ENCODE data around the gene TMBIM1.

Gene TMBIM1

DNA sequence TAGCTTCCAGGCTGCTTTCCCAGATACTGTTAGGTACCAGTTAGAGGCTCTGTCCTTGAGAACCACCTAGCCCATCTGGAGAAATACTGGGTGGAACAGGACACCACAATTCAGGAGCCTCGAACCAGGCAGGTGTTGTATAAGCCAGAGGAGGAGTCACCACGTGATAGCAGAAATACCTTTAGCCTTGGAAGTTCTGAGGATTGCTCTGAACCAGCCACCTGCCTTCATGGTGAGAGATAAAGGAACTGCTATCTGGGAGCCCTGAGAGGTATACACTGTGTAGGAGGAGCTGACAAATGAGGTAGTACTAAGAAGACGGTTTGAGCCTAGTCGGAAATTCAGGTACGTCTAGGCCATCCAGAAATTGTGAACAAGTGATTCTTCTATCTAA is 39.1 kb downstream of the TMBIM1 start:
- DNase-seq = no peak

DNA sequence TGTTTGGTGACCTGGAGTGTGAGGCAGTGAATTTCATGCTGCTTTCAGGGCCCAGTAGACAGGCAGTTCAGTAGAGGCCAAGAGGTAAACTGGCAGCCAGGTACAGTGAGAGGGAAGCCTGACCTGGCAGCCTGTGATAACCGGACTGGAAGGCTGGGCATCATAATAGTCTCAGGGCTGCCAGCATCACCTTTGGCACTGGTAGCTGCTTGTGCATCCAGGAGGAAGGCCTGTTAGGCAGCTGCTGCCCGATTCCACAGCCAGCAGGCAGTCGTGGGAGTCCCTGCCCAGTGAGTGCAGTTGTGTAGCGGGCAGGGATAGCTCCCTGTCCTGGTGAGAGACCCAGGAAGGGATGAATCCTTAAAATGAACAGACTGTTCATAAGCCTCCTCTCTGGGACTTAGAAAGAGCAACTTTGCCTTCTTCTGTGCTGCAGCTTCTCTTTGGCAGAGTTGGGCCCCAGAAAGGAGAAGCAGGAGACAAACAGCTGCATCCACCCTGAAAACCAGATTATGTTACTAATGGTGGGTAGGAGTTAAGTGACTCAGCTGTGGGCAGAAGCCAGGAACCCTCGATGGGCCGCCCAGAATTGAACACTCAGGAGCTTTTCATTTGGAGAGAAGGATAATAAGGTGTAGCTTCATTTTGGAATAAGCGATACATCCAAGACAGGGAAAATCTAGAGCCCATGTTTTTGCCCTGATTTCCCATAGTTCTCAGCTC is 39.6 kb downstream of the TMBIM1 start:
- DNase-seq = no peak

DNA sequence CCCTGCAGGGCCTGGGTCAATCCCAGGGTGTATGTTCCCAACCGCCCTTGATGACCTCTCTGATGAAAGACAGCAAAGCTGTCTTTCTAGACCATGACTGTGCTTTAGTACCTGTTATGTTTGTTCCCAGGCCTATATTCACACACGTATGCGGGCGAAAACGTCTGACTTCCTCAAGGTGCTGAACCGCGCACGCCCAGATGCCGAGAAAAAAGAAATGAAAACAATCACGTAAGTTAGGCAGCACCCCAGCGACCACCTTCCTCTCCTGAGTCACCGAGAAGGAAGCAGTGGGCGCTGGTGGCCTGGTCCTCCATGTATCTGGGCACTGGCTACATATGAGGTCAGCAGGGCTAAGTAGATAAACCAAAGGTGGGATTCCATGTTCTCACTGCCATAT is 42.6 kb downstream of the TMBIM1 start:
- no peak for DNase-seq

DNA sequence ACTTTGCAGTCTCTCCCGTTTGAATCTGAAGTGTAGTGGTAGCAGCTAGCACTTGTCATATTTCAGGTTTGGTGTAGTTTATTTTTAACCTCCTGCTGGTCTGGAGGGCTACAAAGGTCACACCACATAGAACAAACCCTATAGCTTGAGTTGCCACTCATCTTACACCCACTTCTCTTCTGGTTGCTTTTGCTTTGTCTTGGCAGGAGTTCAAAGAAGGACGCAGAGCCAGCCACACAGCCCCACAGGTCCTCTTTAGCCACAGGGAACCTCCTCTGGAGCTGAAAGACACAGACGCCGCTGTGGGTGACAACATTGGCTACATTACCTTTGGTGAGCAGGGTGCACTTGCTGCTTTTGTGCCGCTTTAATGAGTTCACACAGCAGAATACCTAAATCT is 47.1 kb downstream of the TMBIM1 start:
- no peak for DNase-seq

DNA sequence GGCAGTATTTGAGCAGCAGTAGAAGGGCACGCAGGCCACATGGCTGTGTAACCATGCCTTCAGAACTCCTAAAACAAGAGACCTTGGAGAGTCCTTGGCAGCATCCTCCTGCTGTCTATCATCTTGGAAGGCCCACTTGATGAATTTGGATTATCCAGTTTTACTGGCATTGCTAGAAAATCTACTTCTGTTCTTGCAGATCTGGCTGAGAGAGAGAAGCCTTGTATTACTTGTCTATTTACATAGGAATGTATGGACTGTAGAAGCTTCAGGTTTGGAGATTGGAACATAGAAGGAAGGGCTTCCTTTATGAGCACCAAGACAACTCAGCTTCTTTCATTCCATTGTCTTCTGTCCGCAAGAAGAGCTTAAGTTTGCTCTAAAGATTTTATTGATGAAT is 47.6 kb downstream of the TMBIM1 start:
- DNase-seq = no peak

DNA sequence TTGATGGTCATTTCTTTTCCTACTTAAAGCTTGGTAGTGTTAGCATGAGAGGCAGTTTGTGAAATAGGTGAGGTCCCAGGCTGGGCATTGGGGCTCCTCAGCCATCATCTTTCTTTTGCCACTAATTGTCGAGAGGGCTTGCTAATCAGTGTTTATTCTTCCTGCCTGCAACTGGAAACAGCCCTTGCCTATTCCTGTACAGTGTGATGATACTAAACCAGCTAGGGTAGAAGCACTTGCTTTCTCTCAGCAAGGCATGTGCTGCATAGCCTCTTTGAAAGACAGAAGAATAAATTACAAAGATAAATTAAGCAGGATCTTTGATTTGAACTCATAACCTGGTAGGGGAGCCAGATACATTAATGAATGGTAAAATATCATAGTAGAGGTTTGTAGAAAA is 48.1 kb downstream of the TMBIM1 start:
- no peak for DNase-seq

DNA sequence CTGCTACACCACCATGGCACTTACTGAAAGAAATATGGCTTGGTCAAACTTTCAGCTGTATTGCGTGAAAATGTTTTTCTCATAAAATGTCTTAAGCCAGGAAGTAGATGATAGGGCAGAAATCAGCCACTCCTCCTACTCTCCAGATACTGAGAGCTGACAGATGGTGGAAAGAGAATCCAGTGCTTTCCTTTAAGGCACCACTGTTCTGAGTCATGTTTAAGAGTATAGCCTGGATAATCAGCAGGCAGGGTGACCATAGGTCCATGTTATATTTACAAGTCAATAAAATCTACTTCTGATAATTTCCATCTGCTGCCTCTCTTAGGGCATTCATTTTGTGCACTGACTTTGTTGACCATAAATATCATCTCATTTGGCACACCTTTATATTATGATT is 53.4 kb downstream of the TMBIM1 start:
- DNase-seq = no peak

DNA sequence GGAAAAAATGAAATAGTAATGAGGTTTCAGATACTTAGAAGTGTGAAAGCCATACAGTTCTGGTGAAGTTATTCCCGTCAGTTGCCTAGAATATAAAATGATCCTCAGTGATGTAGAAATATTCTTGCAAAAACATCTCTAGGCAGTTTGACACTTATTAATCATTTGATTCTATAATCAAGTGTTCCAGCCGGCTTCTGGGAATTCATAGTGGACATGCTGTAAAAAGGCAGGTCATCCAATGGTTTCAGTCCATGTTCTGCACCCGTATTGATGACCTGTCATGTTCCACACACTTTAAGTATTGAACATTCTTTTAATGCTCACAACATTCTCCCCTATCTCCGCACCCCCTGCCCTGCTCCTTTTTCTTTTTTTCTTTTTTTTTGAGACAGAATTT is 55.5 kb downstream of the TMBIM1 start:
- DNase-seq = no peak

DNA sequence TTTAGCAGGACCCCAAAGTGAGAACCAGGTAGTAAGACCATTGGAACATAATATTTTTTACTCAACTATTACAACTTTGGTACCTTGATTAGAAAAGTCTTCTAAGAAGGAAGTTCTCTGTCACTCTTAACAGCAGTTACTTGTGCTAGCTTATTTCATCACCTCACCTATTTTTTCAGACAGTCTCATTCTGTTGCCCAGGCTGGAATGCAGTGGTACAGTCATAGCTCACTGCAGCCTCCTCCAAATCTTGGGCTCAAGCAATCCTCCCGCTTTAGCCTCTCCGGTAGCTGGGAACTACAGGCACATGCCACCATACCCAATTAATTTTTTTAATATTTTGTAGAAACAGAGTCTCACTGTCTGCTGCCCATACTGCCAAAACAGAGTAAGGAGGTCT is 57.3 kb downstream of the TMBIM1 start:
- no peak for DNase-seq

DNA sequence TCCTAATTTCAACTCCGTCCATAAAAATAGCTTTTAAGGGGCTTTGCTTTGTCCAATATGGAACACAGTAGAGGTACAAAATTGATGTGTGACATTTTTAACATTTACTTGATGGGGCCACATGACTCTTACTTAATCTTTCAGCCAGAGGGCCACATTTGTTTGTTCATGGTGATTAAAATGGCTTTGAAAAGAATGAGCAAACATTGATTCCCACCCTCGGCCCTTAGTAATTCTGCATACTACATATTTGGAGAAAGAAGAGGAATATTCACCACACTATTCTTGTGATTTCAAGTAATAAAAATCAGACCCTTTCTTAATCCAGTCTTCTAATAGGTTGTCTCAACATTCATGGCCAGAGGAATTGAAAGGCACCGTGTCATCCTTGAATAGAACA is 57.8 kb downstream of the TMBIM1 start:
- DNase-seq = no peak

DNA sequence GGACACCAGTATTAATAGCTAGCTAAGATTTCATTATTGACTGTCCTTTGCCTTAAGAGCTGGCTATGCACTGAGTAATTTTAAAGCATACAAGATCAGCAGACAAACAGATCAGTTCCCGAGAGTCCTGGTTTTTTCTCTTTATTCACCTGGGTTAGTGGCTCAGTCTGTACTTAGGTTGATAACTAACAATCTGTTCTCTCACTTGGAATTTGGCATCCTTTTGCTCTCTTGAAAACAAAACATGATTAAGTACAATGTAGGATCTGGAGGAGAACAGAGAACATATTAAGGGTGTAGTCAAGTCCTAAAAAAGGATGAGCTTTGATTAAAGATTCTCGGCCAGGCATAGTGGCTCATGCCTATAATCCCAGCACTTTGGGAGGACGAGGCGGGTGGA is 58.8 kb downstream of the TMBIM1 start:
- no peak for DNase-seq

DNA sequence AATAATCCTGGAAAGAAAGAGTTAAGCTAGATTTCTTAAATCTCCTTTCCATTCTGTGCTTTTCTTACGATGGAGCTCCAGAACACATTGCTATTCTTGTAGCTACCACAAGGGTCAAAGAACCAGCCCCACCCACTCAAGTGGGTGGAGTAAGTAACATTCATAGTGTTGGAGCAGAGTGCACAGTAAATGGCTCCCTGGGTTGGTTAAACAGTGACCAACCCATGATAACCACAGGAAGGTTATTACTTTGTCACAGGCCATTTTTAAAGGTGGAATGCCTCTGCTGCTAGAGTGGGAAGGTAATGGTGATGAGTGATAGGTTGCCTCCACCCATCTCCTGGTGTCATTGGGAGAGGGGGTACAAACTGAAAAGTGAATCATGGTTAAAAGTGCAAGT is 61.4 kb downstream of the TMBIM1 start:
- DNase-seq = no peak

DNA sequence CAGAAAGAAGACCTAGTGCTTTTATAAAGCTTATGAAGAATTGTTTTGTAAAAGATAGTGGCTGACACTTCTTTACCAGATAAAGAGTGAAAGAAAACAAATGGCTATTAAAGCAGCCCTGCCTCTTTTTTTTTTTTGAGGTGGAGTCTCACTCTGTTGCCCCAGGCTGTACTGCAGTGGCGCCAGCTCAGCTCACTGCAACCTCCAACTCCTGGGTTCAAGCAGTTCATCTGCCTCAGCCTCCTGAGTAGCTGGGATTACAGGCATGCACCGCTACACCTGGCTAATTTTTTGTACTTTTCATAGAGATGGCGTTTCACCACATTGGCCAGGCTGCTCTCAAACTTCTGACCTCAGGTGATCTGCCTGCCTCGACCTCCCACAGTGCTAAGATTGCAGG is 62.5 kb downstream of the TMBIM1 start:
- DNase-seq = no peak

DNA sequence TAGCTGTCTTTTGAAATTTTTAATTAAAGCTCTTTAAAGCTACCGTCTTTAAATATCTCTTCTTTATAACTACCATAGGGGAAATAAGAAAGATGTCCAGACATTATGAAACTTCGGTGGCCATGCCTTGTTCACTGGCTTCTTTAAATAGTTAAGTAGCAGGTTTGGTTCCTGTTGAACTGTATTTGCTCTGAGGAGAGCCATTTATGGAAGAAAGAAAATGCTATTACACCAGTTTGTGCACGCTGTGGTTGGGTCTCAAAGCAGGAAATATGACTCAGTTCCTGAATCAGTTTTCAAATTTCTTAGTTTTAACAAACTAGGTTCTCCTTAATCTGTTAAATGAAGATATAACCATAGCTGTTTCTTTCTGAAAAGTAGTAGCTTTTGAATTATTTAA is 63.1 kb downstream of the TMBIM1 start:
- peak; percentile 21 for DNase-seq

DNA sequence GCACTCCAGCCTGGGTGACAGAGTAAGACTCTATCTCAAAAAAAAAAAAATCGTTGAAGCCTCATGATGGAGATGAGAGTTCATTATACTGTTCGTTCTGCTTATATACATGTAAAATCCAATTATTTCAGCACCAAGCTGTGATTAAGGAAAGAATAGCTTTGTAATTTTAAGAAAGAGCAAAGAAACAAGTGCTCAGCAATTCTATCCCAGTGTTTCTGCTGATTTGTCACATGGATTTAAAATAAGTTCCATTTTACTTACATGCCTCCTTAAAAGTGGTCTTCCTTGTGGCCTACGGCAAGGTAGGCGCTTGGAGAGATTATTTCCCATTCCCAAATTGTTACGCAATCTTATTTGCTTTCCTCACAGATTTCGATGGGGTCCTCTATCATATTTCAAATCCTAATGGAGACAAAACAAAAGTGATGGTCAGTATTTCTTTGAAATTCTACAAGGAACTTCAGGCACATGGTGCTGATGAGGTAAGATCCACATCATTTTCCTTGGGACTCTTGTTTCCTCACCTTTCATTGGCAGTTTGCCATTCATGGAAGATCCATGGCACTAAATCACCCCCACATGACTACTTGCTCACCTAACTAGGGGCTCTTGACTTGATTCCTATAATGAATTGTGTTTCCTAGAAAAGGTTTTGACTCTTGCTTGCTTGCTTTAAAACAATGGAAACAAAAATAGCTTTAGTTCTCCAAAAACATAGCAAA is 63.8 kb downstream of the TMBIM1 start:
- no peak for DNase-seq

DNA sequence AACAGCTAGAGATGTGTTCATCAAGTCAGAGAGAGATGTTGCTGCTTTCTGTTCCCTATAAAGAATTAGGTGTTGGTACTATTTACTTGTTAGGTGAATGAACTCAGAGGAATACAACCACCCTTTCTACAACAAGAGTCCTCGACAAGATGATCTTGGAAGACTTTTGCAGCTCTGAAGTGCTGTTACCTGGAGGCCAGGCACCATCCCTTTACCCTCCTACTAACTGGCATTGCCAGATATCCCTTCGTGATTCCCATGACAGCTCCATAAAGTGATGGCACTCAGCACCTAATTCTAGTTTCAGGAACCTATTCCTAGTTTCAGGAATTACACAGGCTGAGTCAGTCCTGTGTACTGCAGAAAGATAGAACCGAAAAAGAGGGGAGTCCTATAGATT is 65.4 kb downstream of the TMBIM1 start:
- no peak for DNase-seq

Data from femur (tissue), 1 donor.